ENCODE data around the gene CEP152.

The CEP152 gene

GRCh38 chr15:48777645-48778330, 33.1 kb downstream of the CEP152 start:
- DNase-seq (ENCODE audit: extremely low spot score, insufficient read length, low read depth) (no peak), FAIRE-seq (no peak)

- no peak for DNase-seq (ENCODE audit: extremely low spot score, insufficient read length, low read depth)
- no peak for FAIRE-seq
These were observed 35.3 kb downstream of the CEP152 start for GRCh38 chr15:48775546-48775945.

- FAIRE-seq (no peak), DNase-seq (ENCODE audit: extremely low spot score, insufficient read length, low read depth) (no peak)
These were observed 36.4 kb downstream of the CEP152 start for GRCh38 chr15:48774484-48774883.

- DNase-seq (ENCODE audit: extremely low spot score, insufficient read length, low read depth) (no peak), FAIRE-seq (no peak)
These were observed 44.7 kb downstream of the CEP152 start for GRCh38 chr15:48766196-48766595.

GRCh38 chr15:48765022-48765421, 45.8 kb downstream of the CEP152 start:
- FAIRE-seq: no peak

GRCh38 chr15:48761393-48762158, 49.3 kb downstream of the CEP152 start:
- no peak for DNase-seq (ENCODE audit: extremely low spot score, insufficient read length, low read depth)
- no peak for FAIRE-seq

More at GRCh38 chr15:48765022-48765421, 45.8 kb downstream of the CEP152 start:
- no peak for DNase-seq (ENCODE audit: extremely low spot score, insufficient read length, low read depth)

- DNase-seq (ENCODE audit: extremely low spot score, insufficient read length, low read depth) (no peak), FAIRE-seq (no peak)
These were observed 50.9 kb downstream of the CEP152 start for GRCh38 chr15:48759921-48760320.

- FAIRE-seq: no peak
- DNase-seq (ENCODE audit: extremely low spot score, insufficient read length, low read depth): no peak
These were observed 53.2 kb downstream of the CEP152 start for GRCh38 chr15:48757661-48758060.

GRCh38 chr15:48754011-48754410, 56.9 kb downstream of the CEP152 start:
- FAIRE-seq (no peak), DNase-seq (ENCODE audit: extremely low spot score, insufficient read length, low read depth) (no peak)

- FAIRE-seq: no peak
- DNase-seq (ENCODE audit: extremely low spot score, insufficient read length, low read depth): no peak
These were observed 59.3 kb downstream of the CEP152 start for GRCh38 chr15:48751595-48751994.

GRCh38 chr15:48748535-48748934, 62.3 kb downstream of the CEP152 start:
- DNase-seq (ENCODE audit: extremely low spot score, insufficient read length, low read depth): no peak
- no peak for FAIRE-seq

- FAIRE-seq (no peak), DNase-seq (ENCODE audit: extremely low spot score, insufficient read length, low read depth) (no peak)
These were observed 77.3 kb downstream of the CEP152 start for GRCh38 chr15:48733615-48734014.

GRCh38 chr15:48730506-48730905, 80.4 kb downstream of the CEP152 start:
- no peak for FAIRE-seq
- no peak for DNase-seq (ENCODE audit: extremely low spot score, insufficient read length, low read depth)

- FAIRE-seq: no peak
- DNase-seq (ENCODE audit: extremely low spot score, insufficient read length, low read depth): no peak
These were observed 86.9 kb downstream of the CEP152 start for GRCh38 chr15:48723969-48724368.

GRCh38 chr15:48722764-48723661, 87.9 kb downstream of the CEP152 start:
- FAIRE-seq: no peak
- DNase-seq (ENCODE audit: extremely low spot score, insufficient read length, low read depth): no peak

GRCh38 chr15:48721061-48721810, 89.6 kb downstream of the CEP152 start:
- DNase-seq (ENCODE audit: extremely low spot score, insufficient read length, low read depth) (no peak), FAIRE-seq (no peak)

GRCh38 chr15:48720646-48721045, 90.2 kb downstream of the CEP152 start:
- no peak for DNase-seq (ENCODE audit: extremely low spot score, insufficient read length, low read depth)
- FAIRE-seq: no peak

GRCh38 chr15:48719668-48720067, 91.2 kb downstream of the CEP152 start:
- DNase-seq (ENCODE audit: extremely low spot score, insufficient read length, low read depth) (no peak), FAIRE-seq (no peak)

- FAIRE-seq (no peak), DNase-seq (ENCODE audit: extremely low spot score, insufficient read length, low read depth) (no peak)
These were observed 92.2 kb downstream of the CEP152 start for GRCh38 chr15:48718646-48719045.

GRCh38 chr15:48717458-48717857, 93.4 kb downstream of the CEP152 start:
- DNase-seq (ENCODE audit: extremely low spot score, insufficient read length, low read depth) (no peak), FAIRE-seq (no peak)
